Peyer's patch (tissue), 4 donors: Measurements from ENCODE around the gene SNRPA1.

Experiments used
- POLR2A ChIP-seq, 2 donors: fragments of 450-650 bp; IDR thresholded peaks; one replicate each; pipeline ENCODE4 v1.5.1; 2017; ENCODE audit warnings: antibody characterized with exemption in 2 of 2, mild to moderate bottlenecking in 2 of 2, moderate library complexity in 2 of 2
- TF ChIP-seq, protein P1 (sequence below), 6 experiments: fragments of 450-650 bp in 4 of 6; fragments of 200-600 bp in 2 of 6; sonication (generic) in 1 of 6; IDR thresholded peaks; one replicate each; pipeline ENCODE4 v1.5.1; 2017 to 2019; ENCODE audit warnings: antibody characterized with exemption in 6 of 6, mild to moderate bottlenecking in 3 of 6, moderate library complexity in 1 of 6

DNA sequence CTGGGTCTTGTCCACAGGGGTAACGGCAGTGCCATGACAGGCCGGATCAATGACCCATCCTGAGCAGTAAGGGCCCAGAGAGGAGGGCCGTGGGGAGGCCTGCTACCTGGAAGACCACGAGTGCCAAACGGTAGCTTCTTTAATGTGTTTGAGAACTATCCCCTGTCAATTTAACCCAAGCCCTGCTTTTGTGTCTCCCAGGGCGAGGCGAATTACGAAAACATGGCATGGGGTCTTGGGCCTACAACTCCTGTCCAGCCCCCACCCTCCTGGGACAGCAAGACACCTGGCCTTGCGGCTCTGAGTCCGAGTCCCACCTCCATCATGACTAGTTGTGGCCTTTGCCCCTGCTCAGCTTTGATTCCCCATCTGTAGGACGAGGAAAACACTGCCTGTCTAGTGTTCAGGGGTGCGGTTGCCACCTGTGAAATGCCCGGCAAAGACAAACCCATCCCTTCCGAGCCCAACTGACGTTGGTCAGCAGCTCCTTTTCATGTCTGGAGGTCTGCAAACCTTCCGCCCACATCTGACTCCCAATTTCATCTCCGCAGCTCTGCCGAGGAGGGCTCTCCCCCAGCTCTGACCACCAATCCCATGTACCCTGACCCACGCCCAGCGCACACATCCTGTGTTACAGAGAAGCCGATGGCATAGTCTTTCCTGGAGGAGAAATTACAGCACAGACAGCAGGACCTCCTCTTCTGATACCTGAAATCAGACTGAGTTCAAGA is 28.9 kb upstream of the SNRPA1 start:
- TF ChIP-seq, protein P1, sequence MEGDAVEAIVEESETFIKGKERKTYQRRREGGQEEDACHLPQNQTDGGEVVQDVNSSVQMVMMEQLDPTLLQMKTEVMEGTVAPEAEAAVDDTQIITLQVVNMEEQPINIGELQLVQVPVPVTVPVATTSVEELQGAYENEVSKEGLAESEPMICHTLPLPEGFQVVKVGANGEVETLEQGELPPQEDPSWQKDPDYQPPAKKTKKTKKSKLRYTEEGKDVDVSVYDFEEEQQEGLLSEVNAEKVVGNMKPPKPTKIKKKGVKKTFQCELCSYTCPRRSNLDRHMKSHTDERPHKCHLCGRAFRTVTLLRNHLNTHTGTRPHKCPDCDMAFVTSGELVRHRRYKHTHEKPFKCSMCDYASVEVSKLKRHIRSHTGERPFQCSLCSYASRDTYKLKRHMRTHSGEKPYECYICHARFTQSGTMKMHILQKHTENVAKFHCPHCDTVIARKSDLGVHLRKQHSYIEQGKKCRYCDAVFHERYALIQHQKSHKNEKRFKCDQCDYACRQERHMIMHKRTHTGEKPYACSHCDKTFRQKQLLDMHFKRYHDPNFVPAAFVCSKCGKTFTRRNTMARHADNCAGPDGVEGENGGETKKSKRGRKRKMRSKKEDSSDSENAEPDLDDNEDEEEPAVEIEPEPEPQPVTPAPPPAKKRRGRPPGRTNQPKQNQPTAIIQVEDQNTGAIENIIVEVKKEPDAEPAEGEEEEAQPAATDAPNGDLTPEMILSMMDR (IDR thresholded peaks at IDR 0.05) = no peak
- TF ChIP-seq POLR2A (IDR thresholded peaks at IDR 0.05) = no peak
